ENCODE measurements around the gene NAXE. TPM values are rescaled to one million over a fixed set of nuclear protein-coding genes. Genes with fewer than 3 reads are reported as not detected.
"Not testable (repeated sequence)": the region's sequence is repeated elsewhere in the genome, so short reads cannot be mapped to it uniquely, and the experiment has no call there.

Gene NAXE
- polyA plus RNA-seq, 3 donors from 2014 or later = 141 to 239 (median 202) TPM

DNA sequence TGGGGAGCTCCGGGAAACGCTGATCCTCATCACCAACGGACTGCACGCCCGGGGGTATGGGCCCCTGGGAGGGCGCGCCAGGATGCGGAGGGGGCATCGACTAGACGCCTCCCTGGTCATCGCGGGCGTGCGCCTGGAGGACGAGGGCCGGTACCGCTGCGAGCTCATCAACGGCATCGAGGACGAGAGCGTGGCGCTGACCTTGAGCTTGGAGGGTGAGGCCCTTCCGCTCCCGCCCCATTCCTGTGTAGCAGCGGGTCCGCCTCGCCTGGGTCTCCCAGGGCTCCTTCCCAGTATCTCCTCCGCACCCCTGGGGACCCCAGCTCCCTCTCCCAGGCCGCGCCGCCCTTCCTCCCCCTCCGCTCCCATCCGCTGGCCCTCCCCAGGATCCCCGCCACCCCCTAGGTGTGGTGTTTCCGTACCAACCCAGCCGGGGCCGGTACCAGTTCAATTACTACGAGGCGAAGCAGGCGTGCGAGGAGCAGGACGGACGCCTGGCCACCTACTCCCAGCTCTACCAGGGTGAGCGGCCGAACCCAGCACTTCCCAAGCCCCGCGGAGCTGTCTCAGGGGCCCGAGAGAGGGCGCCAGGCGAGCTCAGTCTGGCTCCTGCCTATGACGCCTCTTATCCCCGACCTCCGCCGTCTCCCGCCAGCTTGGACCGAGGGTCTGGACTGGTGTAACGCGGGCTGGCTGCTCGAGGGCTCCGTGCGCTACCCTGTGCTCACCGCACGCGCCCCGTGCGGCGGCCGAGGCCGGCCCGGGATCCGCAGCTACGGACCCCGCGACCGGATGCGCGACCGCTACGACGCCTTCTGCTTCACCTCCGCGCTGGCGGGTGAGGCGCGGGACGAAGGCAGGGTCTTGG is 32.6 kb downstream of the NAXE start:
- H3K27ac Mint-ChIP-seq = no peak overlapping the region
- H3K27me3 Mint-ChIP-seq (ENCODE audit: low read depth in 3 of 3) = peaks cover 12 to 34% (median 25%) of the 10 kb centered on the region in 3 donors
- H3K9me3 Mint-ChIP-seq = peaks cover 0 to 2% (median 0%) of the 10 kb centered on the region in 6 donors
- no peaks in the 10 kb centered on the region for H3K36me3 Mint-ChIP-seq
- peaks cover 9% of the 10 kb centered on the region in 2 donors for H3K4me1 Mint-ChIP-seq
- peak overlapping the region in 4 of 5 donors; percentile 25 to 49 (median 40) for H3K4me3 Mint-ChIP-seq
- peak in 1 of 3 donors; percentile 21 for DNase-seq

DNA sequence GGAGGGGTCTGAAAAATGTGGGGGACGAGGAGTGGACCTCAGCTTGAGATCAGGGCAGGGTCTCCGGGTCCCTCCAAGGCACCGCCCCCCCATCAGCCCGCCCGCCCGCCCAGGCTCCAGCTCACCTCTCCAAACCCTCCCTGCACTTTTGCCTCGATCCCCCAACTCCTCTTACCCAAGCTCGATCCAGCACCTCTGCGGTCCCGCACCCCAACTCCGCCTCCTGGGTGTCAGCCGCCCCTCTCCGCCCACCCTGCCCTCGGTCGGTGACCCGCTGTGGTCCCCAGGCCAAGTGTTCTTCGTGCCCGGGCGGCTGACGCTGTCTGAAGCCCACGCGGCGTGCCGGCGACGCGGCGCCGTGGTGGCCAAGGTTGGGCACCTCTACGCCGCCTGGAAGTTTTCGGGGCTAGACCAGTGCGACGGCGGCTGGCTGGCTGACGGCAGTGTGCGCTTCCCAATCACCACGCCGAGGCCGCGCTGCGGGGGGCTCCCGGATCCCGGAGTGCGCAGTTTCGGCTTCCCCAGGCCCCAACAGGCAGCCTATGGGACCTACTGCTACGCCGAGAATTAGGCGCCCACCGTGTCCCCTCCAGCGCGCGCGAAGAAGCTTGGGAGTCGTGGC is 33.3 kb downstream of the NAXE start:
- peaks cover 0 to 2% (median 0%) of the 10 kb centered on the region in 6 donors for H3K9me3 Mint-ChIP-seq
- H3K27ac Mint-ChIP-seq = no peak overlapping the region
- peaks cover 12 to 31% (median 24%) of the 10 kb centered on the region in 3 donors for H3K27me3 Mint-ChIP-seq (ENCODE audit: low read depth in 3 of 3)
- H3K4me3 Mint-ChIP-seq = peak overlapping the region in 3 of 5 donors; percentile 10 to 62 (median 25)
- no peak for DNase-seq
- H3K4me1 Mint-ChIP-seq = peaks cover 9% of the 10 kb centered on the region in 2 donors
- H3K36me3 Mint-ChIP-seq = no peaks in the 10 kb centered on the region

DNA sequence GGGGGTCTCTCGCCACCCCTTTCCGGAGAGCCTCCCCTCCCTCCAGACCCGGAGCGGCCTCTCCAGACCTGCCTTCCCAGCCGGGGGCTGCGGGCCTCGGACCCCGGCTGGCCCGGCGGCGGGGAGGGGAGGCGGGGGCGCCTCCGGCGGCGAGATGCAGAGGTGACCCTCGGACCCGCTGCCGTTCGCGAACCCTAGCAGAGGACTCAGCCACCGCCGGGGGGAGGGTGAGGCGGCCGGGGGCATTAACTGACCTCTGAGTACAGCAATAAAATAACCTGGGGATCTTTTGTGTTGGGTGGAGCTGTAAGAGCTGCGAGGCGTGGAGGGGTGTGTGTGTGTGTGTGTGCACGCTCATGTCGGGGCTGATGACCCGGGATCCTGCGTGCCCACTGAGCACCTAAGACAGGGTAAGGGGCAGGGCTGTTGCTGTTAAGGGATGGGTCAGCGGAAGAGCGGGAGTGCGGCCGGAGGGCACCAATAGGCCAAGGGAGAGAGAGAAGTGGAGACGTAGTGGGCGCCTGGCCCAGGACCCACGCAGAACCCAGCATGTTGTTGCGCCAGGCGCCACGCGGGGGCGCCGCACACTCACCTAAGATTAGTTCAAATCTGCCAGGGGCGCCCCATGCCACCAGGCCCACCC is 34.0 kb downstream of the NAXE start:
- peak; percentile 42 to 52 (median 49) for DNase-seq
- Mint-ChIP-seq H3K27me3 (ENCODE audit: low read depth in 3 of 3) (peaks cover 12 to 31% (median 20%) of the 10 kb centered on the region in 3 donors), H3K36me3 (peaks cover 0 to under 1% (median 0%) of the 10 kb centered on the region in 3 donors), H3K9me3 (peaks cover 0 to 4% (median 0%) of the 10 kb centered on the region in 6 donors), H3K4me1 (peaks cover 9% of the 10 kb centered on the region in 2 donors), H3K27ac (peak overlapping the region in 1 of 6 donors; percentile 55), H3K4me3 (peak overlapping the region; percentile 73 to 83 (median 81))

DNA sequence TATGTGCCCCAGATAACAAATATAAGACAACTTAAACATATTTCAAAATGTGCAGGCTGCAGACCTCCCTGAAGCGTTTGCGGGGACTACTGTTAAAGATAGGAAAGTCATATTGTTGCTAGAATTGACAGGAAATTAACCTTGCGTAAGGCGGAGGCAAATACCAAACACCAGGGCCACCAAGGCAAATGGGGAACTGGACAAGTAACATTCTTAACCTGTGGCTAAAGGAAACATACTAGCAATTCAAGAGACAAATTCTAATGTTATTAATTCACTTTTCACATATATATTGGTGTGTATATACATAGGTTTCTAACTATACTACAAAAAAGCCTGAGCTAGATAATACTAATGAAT is 34.5 kb downstream of the NAXE start:
- no peak for DNase-seq
- Mint-ChIP-seq H3K9me3 (peaks cover 0 to 4% (median 0%) of the 10 kb centered on the region in 6 donors), H3K36me3 (peaks cover 0 to 4% (median 0%) of the 10 kb centered on the region in 3 donors), H3K4me1 (peaks cover 9% of the 10 kb centered on the region in 2 donors), H3K27me3 (ENCODE audit: low read depth in 3 of 3) (peaks cover 12 to 29% (median 20%) of the 10 kb centered on the region in 3 donors), H3K4me3 (peak overlapping the region; percentile 73 to 83 (median 81)), H3K27ac (no peak overlapping the region)

DNA sequence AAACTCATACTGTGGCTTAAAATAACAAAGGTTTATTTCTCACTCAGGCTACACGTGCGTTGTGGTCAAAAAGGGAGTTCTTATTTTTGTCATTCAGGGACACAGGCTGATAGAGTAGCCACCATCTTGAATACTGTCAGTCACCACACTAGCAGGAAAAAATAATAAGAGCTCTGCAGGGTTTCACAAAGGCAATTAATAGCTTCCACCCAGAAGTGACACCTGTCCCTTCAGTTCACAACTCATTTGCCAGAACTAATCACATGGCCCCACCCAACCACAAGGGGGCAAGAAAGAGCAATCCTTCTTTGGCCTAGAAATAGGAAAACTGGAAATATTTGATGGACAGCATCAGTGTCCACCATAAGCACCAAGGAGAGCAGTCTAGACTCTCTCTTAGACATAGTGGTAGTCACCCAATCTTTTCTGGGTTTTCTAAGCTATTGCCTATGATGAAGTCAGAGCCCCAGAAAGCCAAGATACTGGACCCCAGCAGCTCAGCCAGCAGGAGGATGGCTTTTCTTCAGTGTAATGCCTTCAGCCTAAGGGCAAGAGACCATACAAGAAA is 35.8 kb downstream of the NAXE start:
- H3K9me3 Mint-ChIP-seq = peaks cover 0 to 4% (median 0%) of the 10 kb centered on the region in 6 donors
- H3K27ac Mint-ChIP-seq = no peak overlapping the region
- H3K4me3 Mint-ChIP-seq = no peak overlapping the region
- peaks cover 12 to 30% (median 21%) of the 10 kb centered on the region in 3 donors for H3K27me3 Mint-ChIP-seq (ENCODE audit: low read depth in 3 of 3)
- H3K4me1 Mint-ChIP-seq = peaks cover 9% of the 10 kb centered on the region in 2 donors
- peak in 1 of 3 donors; percentile 30 for DNase-seq
- peaks cover 0 to 4% (median 0%) of the 10 kb centered on the region in 3 donors for H3K36me3 Mint-ChIP-seq

DNA sequence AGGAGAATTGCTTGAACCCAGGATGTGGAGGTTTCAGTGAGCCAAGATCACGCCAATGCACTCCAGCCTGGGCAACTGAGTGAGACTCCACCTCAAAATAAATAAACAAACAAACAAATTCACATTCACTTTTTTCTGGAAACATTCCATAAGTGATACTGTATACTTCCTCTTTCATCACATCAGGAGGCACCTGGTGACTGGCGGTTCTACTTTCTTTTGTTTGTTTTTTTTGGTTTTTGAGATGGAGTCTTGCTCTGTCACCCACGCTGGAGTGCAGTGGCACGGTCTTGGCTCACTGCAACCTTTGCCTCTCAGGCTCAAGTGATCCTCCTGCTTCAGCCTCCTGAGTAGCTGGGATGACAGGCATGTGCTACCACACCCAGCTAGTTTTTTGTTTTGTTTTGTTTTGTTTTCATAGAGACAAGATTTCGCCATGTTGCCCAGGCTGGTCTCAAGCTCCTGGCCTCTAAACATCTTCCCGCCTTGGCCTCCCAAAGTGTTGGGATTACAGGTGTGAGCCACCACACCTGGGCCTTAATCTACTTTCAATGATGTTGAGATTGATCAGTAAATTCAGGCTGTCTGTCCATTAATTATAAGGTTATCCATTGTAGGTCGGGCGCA is 38.4 kb downstream of the NAXE start:
- H3K27ac Mint-ChIP-seq = no peak overlapping the region

DNA sequence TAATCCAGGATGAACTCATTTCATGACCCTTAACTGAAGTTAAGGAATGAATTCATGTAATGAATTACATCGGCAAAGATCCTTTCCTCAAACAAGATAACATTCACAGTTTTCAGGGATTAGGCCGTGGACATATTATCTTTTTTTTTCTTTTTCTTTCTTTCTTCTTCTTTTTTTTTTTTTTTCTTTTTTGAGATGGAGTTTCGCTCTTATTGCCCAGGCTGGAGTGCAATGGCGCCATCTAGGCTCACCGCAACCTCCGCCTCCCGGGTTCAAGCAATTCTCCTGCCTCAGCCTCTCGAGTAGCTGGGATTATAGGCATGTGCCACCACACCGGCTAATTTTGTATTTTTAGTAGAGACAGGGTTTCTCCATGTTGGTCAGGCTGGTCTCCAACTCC is 39.6 kb downstream of the NAXE start:
- not testable (repeated sequence) for H3K4me3 Mint-ChIP-seq, H3K9me3 Mint-ChIP-seq, H3K4me1 Mint-ChIP-seq, H3K36me3 Mint-ChIP-seq, DNase-seq, H3K27ac Mint-ChIP-seq
- H3K27me3 Mint-ChIP-seq (ENCODE audit: low read depth in 3 of 3) = peaks cover 7 to 20% (median 9%) of the 10 kb centered on the region in 3 donors

More for the DNA sequence above, 38.4 kb downstream of the NAXE start:
- no peak for DNase-seq
- Mint-ChIP-seq H3K4me1 (peaks cover 7 to 9% of the 10 kb centered on the region in 2 donors), H3K9me3 (peaks cover 0 to 4% (median 0%) of the 10 kb centered on the region in 6 donors), H3K36me3 (peaks cover 0 to 4% (median 0%) of the 10 kb centered on the region in 3 donors), H3K27me3 (ENCODE audit: low read depth in 3 of 3) (peaks cover 13 to 25% (median 15%) of the 10 kb centered on the region in 3 donors), H3K4me3 (no peak overlapping the region)

DNA sequence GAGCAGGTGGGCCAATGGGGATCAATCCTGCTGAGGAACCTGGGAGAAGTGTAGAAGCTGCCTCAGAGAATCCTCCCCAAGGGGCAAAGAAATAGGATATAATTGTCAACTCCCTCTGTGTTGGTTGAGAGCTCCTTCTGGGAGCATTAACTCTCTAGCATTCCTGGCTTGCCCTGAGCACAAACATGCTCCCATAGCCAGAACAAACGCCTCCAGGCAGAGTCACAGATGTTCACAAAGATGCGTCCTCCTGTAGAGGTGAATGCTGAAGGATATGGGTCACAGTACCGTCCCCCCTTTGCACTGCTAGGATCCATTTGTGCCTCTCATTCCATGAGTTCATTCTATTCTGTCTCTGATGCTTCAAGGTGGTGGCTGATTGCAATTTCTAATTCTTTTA is 40.8 kb downstream of the NAXE start:
- Mint-ChIP-seq H3K27ac (no peak overlapping the region), H3K4me1 (no peaks in the 10 kb centered on the region), H3K9me3 (peaks cover 0 to 2% (median 0%) of the 10 kb centered on the region in 6 donors), H3K27me3 (ENCODE audit: low read depth in 3 of 3) (peaks cover 9 to 19% (median 11%) of the 10 kb centered on the region in 3 donors), H3K4me3 (no peak overlapping the region), H3K36me3 (peaks cover 0 to 4% (median 0%) of the 10 kb centered on the region in 3 donors)
- DNase-seq = no peak

DNA sequence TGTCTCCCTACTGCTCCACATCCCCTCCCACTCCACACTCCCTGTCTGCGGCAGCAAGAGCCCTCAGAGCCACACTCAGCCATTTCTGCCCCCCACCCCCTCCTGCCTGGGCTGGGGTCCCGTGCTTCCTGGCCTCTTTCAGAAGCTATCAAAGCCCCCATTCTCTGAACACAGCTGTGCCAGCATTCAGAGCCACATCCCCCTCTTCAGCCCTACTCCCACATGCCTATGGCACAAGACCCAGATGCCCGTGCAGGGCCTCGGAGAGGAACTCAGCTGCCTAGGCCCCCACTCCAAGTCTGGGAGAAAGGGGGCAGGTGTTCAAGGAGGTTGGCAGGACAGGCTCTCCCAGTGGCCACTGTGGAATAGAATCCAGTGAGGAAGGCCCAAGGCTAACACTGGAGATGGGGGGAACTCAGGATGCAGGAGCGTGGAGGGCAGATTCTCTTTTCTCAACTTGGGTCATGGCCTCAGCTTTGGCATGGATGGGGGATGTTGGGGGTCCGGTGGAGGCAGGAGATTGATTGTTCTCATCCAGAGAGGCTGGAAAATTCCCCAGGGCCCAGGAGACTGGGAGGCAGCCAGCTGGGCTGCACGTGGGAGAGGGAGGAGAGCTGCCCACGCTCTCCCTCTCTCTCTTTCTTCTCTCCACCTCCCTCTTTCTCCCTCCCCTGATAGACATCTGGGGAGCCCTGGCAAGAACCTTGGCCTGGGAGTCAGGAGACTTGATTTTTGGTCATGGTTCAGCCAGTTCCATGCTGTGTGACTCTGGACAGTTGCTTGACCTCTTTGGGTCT is 46.8 kb downstream of the NAXE start:
- Mint-ChIP-seq H3K36me3 (no peaks in the 10 kb centered on the region), H3K4me3 (no peak overlapping the region)

DNA sequence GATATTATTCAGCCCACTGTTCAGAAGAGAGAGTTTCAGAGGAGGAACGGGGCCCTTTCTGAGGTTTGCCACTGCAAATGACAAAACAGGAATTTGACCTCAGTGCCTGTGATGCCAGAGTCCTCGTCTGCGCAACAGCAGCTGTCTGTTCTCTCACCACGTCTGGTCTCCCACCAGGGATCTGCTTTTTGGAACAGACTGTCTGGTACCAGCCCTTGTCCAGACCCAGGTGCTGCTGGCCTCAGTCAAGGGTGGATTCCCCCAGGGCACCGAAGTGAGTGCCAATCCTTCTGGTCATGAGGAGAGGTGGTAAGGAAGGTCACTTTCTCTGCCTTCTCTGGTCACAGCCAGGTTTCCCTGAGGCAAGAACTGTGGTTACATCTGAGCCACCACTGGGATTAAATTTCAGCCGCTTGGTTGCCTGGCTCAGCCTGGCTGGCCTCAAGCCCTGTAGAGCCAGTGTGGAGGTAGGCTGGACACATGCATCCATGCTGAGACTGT is 48.1 kb downstream of the NAXE start:
- H3K9me3 Mint-ChIP-seq = no peaks in the 10 kb centered on the region
- no peaks in the 10 kb centered on the region for H3K36me3 Mint-ChIP-seq
- H3K4me3 Mint-ChIP-seq = no peak overlapping the region
- no peak for DNase-seq
- no peak overlapping the region for H3K27ac Mint-ChIP-seq
- peaks cover 14 to 31% (median 28%) of the 10 kb centered on the region in 3 donors for H3K27me3 Mint-ChIP-seq (ENCODE audit: low read depth in 3 of 3)
- H3K4me1 Mint-ChIP-seq = peaks cover 15 to 25% of the 10 kb centered on the region in 2 donors

More for the DNA sequence above, 46.8 kb downstream of the NAXE start:
- H3K9me3 Mint-ChIP-seq = no peaks in the 10 kb centered on the region
- H3K4me1 Mint-ChIP-seq = peaks cover 11 to 18% of the 10 kb centered on the region in 2 donors
- H3K27ac Mint-ChIP-seq = no peak overlapping the region
- DNase-seq = no peak
- H3K27me3 Mint-ChIP-seq (ENCODE audit: low read depth in 3 of 3) = peaks cover 20 to 30% (median 27%) of the 10 kb centered on the region in 3 donors

DNA sequence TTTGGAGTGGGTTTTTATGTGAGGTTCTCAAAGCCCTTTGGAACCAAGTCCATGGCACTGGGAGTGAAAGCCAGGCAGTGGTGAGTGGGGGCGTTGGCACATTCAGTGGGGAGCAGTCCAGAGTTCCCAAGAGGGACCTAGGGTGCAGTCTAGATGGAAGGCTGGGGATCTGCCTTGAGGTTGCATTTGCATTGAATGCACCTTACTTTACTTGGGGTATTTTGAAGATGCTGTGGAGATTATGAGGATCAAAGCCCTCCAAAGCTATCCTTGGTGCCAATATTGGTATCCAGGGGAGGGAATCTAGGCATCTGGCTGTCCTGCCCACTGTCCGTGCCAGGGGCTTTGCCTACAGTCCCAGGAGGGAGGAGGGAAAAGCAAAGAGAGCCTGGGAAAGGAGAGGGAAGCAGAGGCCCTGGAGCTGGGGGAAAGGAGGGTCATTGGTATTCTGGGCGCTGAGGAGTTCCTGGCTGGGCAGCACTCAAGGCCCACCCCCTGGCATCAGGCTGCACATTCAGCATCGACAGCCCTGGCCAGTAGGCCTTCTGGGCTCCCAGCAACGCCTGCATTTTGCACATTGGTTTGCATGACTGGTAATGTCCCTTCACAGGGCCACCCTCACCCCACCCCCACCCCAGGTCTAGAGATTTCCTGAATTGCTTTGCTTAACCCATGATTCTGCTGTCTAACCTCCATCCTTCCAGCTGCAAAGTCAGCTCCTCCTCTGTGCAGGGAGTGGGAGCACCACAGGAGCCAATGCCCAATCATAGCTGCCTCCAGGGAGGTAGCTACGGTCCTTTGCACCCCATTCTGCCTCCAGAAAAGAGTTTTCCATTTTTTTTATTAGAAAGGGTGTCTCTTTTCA is 49.5 kb downstream of the NAXE start:
- no peaks in the 10 kb centered on the region for H3K9me3 Mint-ChIP-seq
- H3K27ac Mint-ChIP-seq = no peak overlapping the region
- H3K27me3 Mint-ChIP-seq (ENCODE audit: low read depth in 3 of 3) = peaks cover 18 to 39% (median 38%) of the 10 kb centered on the region in 3 donors
- peak overlapping the region; percentile 38 to 59 (median 48) for H3K4me3 Mint-ChIP-seq
- H3K4me1 Mint-ChIP-seq = peaks cover 15 to 25% of the 10 kb centered on the region in 2 donors
- no peaks in the 10 kb centered on the region for H3K36me3 Mint-ChIP-seq
- DNase-seq = no peak

All from immature natural killer cell (primary cell).